ENCODE data around the gene FGD1. TPM values are rescaled to one million over a fixed set of nuclear protein-coding genes. Genes with fewer than 3 reads are reported as not detected.

Gene FGD1
- total RNA-seq, 1 donor from 2014 or later = 18.0 TPM

DNA sequence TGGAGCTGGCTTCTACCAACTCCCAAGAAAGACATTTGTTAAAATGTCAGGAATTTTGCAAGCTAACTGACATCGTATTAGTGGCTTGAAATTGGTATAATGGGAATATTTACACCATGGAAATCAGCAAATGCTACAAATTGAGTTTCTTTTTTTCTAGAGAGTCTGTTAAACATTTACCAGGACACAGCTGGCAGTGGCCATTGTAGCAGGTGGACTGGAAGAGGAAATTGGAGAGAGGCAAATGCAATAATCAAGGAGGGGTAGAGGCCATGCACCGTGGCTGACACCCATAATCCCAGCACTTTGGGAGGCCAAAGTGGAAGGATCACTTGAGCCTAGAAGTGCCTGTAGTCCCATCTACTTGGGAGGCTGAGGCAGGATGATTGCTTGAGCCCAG lies 88.8 kb downstream of the FGD1 start:
- H3K27me3 Mint-ChIP-seq (ENCODE audit: low read depth, unreplicated experiment) = no peaks in the 10 kb centered on the region
- H3K27ac Mint-ChIP-seq (ENCODE audit: unreplicated experiment) = no peak overlapping the region
- H2AFZ ChIP-seq (ENCODE audit: low read depth, low read length) = no peak overlapping the region
- H3K4me2 ChIP-seq (ENCODE audit: low read length) = no peak overlapping the region
- FAIRE-seq (peak; percentile 55), DNase-seq (ENCODE audit: low read depth) (no peak)
- H3K4me1 ChIP-seq (ENCODE audit: insufficient read depth, low read length) = no peaks in the 10 kb centered on the region
- no peaks in the 10 kb centered on the region for H3K4me1 Mint-ChIP-seq (ENCODE audit: low read depth, unreplicated experiment)
- no peaks in the 10 kb centered on the region for H3K79me2 ChIP-seq (ENCODE audit: insufficient read depth, low read length)
- no peak overlapping the region for H3K4me3 Mint-ChIP-seq (ENCODE audit: unreplicated experiment)
- no peak overlapping the region for H3K9ac ChIP-seq (ENCODE audit: low read length)
- H3K36me3 ChIP-seq (ENCODE audit: insufficient read depth, low read length) = no peaks in the 10 kb centered on the region
- no peaks in the 10 kb centered on the region for H4K20me1 ChIP-seq (ENCODE audit: insufficient read depth, low read length)
- H3K27ac ChIP-seq (ENCODE audit: low read depth, low read length) = no peak overlapping the region
- TF ChIP-seq EZH2 (IDR thresholded peaks at IDR 0.05; ENCODE audit: insufficient read depth, low read length) = no peak
- TF ChIP-seq, protein P1, sequence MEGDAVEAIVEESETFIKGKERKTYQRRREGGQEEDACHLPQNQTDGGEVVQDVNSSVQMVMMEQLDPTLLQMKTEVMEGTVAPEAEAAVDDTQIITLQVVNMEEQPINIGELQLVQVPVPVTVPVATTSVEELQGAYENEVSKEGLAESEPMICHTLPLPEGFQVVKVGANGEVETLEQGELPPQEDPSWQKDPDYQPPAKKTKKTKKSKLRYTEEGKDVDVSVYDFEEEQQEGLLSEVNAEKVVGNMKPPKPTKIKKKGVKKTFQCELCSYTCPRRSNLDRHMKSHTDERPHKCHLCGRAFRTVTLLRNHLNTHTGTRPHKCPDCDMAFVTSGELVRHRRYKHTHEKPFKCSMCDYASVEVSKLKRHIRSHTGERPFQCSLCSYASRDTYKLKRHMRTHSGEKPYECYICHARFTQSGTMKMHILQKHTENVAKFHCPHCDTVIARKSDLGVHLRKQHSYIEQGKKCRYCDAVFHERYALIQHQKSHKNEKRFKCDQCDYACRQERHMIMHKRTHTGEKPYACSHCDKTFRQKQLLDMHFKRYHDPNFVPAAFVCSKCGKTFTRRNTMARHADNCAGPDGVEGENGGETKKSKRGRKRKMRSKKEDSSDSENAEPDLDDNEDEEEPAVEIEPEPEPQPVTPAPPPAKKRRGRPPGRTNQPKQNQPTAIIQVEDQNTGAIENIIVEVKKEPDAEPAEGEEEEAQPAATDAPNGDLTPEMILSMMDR (IDR thresholded peaks at IDR 0.05; ENCODE audit: insufficient read depth, low read depth, low read length) = no peak
- H3K9me3 Mint-ChIP-seq (ENCODE audit: unreplicated experiment) = no peaks in the 10 kb centered on the region
- H3K27me3 ChIP-seq (ENCODE audit: insufficient read depth, low read length) = no peaks in the 10 kb centered on the region
- H3K4me3 ChIP-seq (ENCODE audit: insufficient read depth, low read depth, low read length) = no peak overlapping the region
- no peaks in the 10 kb centered on the region for H3K36me3 Mint-ChIP-seq (ENCODE audit: low read depth, unreplicated experiment)
- H3K9me3 ChIP-seq (ENCODE audit: insufficient read depth, low read depth, low read length) = no peaks in the 10 kb centered on the region

DNA sequence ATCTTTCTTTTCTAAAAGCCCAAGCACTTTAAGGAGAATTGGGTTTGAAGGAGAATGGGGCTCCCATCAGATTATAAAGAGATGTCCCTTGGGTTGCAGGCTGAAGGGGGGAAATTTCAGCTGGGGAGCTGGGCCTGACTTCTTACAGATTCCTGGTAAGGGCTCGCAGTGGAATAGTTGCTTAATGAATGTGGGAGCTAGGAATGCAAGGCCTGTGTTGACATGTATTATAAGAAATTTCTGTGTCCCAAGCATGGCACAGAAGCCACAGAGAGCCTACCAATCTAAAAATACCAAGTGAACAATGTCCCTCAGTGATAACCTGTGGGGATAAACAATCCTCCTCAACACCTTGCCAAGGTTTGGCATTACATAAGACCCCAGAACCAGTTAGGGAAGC lies 98.9 kb downstream of the FGD1 start:
- no peaks in the 10 kb centered on the region for H3K27me3 Mint-ChIP-seq (ENCODE audit: low read depth, unreplicated experiment)
- no peak overlapping the region for H3K27ac Mint-ChIP-seq (ENCODE audit: unreplicated experiment)
- H3K4me1 Mint-ChIP-seq (ENCODE audit: low read depth, unreplicated experiment) = no peaks in the 10 kb centered on the region

More for the DNA sequence above, 98.9 kb downstream of the FGD1 start:
- Histone ChIP-seq H3K9me3 (ENCODE audit: insufficient read depth, low read depth, low read length) (no peaks in the 10 kb centered on the region), H3K4me3 (ENCODE audit: insufficient read depth, low read depth, low read length) (no peak overlapping the region), H3K79me2 (ENCODE audit: insufficient read depth, low read length) (no peaks in the 10 kb centered on the region), H3K9ac (ENCODE audit: low read length) (no peak overlapping the region), H3K27ac (ENCODE audit: low read depth, low read length) (no peak overlapping the region), H4K20me1 (ENCODE audit: insufficient read depth, low read length) (no peaks in the 10 kb centered on the region), H3K4me1 (ENCODE audit: insufficient read depth, low read length) (no peaks in the 10 kb centered on the region), H3K36me3 (ENCODE audit: insufficient read depth, low read length) (no peaks in the 10 kb centered on the region), H2AFZ (ENCODE audit: low read depth, low read length) (no peak overlapping the region), H3K27me3 (ENCODE audit: insufficient read depth, low read length) (no peaks in the 10 kb centered on the region), H3K4me2 (ENCODE audit: low read length) (no peak overlapping the region)
- no peak for TF ChIP-seq EZH2 (IDR thresholded peaks at IDR 0.05; ENCODE audit: insufficient read depth, low read length)
- TF ChIP-seq, protein P1 (IDR thresholded peaks at IDR 0.05; ENCODE audit: insufficient read depth, low read depth, low read length) = no peak
- FAIRE-seq (no peak), DNase-seq (ENCODE audit: low read depth) (no peak)
- Mint-ChIP-seq H3K36me3 (ENCODE audit: low read depth, unreplicated experiment) (no peaks in the 10 kb centered on the region), H3K9me3 (ENCODE audit: unreplicated experiment) (no peaks in the 10 kb centered on the region), H3K4me3 (ENCODE audit: unreplicated experiment) (no peak overlapping the region)

Other genes with a start within 250 kb of the FGD1 start
- gene WNK3, start 138.2 kb downstream of the FGD1 start, total RNA-seq = 6.2 and 8.4 TPM in 2 replicates
- 25.5 and 28.7 TPM in 2 replicates for gene TSR2, start 55.8 kb downstream of the FGD1 start, total RNA-seq
- 40.5 and 46.5 TPM in 2 replicates for gene GNL3L, start 34.0 kb upstream of the FGD1 start, total RNA-seq

All from astrocyte (in vitro differentiated cells and primary cell).